Gastrocnemius medialis (tissue), 4 donors: ENCODE data around the gene CTAG1B. TPM values are rescaled to one million over a fixed set of nuclear protein-coding genes. Genes with fewer than 3 reads are reported as not detected.

Experiments used
- ATAC-seq, 2 donors: fragments of 150-250 bp; one replicate each; pipeline ENCODE4 v1.9.1; 2016
- DNase-seq, 2 donors: peaks; one replicate each; pipeline ENCODE4 v3.0.0-alpha.2; 2019
- H3K27ac ChIP-seq, 4 donors: fragments of 200-600 bp; sonication (generic); 1 replicate in 1 of 4; 2 replicates in 3 of 4; pipeline ENCODE4 v1.5.1; 2016 to 2018; ENCODE audit warnings: mild to moderate bottlenecking in 2 of 4, moderate library complexity in 1 of 4
- H3K27me3 ChIP-seq, 3 donors: fragments of 200-600 bp; sonication (generic) in 2 of 3; 1 replicate in 1 of 3; 2 replicates in 2 of 3; pipeline versions ENCODE4 v1.5.1 to v1.6.0; 2016 to 2019; ENCODE audit warnings: mild to moderate bottlenecking in 1 of 3, moderate library complexity in 1 of 3
- H3K36me3 ChIP-seq, 2 donors: fragments of 200-600 bp; sonication (generic) in 1 of 2; one replicate each; pipeline ENCODE4 v1.5.1; 2017 to 2018
- H3K4me1 ChIP-seq, 2 donors: fragments of 200-600 bp; sonication (generic) in 1 of 2; one replicate each; pipeline ENCODE4 v1.5.1; 2016 to 2017; ENCODE audit warnings: mild to moderate bottlenecking in 2 of 2
- H3K4me3 ChIP-seq, 4 donors: fragments of 200-600 bp; sonication (generic) in 3 of 4; 1 replicate in 1 of 4; 2 replicates in 3 of 4; pipeline ENCODE4 v1.5.1; 2016 to 2019; ENCODE audit warnings: mild to moderate bottlenecking in 2 of 4
- H3K9me3 ChIP-seq, 3 donors: fragments of 200-600 bp; sonication (generic) in 2 of 3; 1 replicate in 1 of 3; 2 replicates in 2 of 3; pipeline ENCODE4 v1.5.1; 2016 to 2019
- POLR2A ChIP-seq, 2 donors: fragments of 450-650 bp; IDR thresholded peaks; one replicate each; pipeline ENCODE4 v1.6.1; 2017; ENCODE audit warnings: antibody characterized with exemption in 2 of 2, mild to moderate bottlenecking in 2 of 2, moderate library complexity in 2 of 2
- in situ Hi-C, 4 donors: fragments of 200-750 bp; cut with MboI; loops; one replicate each; pipeline versions ENCODE4 v1.15.0 to v1.8.0; 2017; ENCODE audit warnings: low sequenced_read_pairs in 4 of 4
- intact Hi-C: fragments of 100-400 bp; cut with DNase I; formaldehyde crosslinking; loops from one replicate; pipeline ENCODE4 v1.15.1; 2023; ENCODE audit warnings: low total_unique reads
- total RNA-seq, 4 donors: library from RNA; depleted of rRNA; stranded (reverse); fragments of >200 nt; gene quantifications; one replicate each; pipeline versions ENCODE4 v1.1.0 to v1.2.3, GENCODE V29; 2016
- TF ChIP-seq, protein P1 (sequence below), 5 experiments: fragments of 450-650 bp in 3 of 5; fragments of 200-600 bp in 2 of 5; sonication (generic) in 2 of 5; IDR thresholded peaks in 4 of 5; conservative IDR thresholded peaks in 1 of 5; 1 replicate in 4 of 5; 2 replicates in 1 of 5; pipeline ENCODE4 v1.5.1; 2016 to 2019; ENCODE audit warnings: antibody characterized with exemption in 5 of 5, mild to moderate bottlenecking in 3 of 5, moderate library complexity in 3 of 5

Gene CTAG1B
- total RNA-seq, 4 donors from 2014 or later: not detected

GRCh38 chrX:154598656-154599055, 20.4 kb downstream of the CTAG1B start:
- H3K27ac ChIP-seq: no peak overlapping the region
- TF ChIP-seq, protein P1, sequence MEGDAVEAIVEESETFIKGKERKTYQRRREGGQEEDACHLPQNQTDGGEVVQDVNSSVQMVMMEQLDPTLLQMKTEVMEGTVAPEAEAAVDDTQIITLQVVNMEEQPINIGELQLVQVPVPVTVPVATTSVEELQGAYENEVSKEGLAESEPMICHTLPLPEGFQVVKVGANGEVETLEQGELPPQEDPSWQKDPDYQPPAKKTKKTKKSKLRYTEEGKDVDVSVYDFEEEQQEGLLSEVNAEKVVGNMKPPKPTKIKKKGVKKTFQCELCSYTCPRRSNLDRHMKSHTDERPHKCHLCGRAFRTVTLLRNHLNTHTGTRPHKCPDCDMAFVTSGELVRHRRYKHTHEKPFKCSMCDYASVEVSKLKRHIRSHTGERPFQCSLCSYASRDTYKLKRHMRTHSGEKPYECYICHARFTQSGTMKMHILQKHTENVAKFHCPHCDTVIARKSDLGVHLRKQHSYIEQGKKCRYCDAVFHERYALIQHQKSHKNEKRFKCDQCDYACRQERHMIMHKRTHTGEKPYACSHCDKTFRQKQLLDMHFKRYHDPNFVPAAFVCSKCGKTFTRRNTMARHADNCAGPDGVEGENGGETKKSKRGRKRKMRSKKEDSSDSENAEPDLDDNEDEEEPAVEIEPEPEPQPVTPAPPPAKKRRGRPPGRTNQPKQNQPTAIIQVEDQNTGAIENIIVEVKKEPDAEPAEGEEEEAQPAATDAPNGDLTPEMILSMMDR (IDR thresholded peaks at IDR 0.05 in 4 of 5, conservative IDR thresholded peaks at IDR 0.05 in 1 of 5): no peak
- no peak for TF ChIP-seq POLR2A (IDR thresholded peaks at IDR 0.05)
- in situ Hi-C loops: no loop called here
- H3K9me3 ChIP-seq: no peaks in the 10 kb centered on the region
- DNase-seq: no peak
- intact Hi-C loops: no loop called here
- H3K27me3 ChIP-seq: no peaks in the 10 kb centered on the region
- H3K4me1 ChIP-seq: no peaks in the 10 kb centered on the region
- H3K4me3 ChIP-seq: no peak overlapping the region
- H3K36me3 ChIP-seq: no peaks in the 10 kb centered on the region
- ATAC-seq: no peak

GRCh38 chrX:154597221-154597620, 21.9 kb downstream of the CTAG1B start:
- Histone ChIP-seq H3K27ac (no peak overlapping the region), H3K4me3 (no peak overlapping the region), H3K27me3 (no peaks in the 10 kb centered on the region), H3K9me3 (peaks cover 0 to 3% (median 0%) of the 10 kb centered on the region in 3 donors), H3K36me3 (no peaks in the 10 kb centered on the region), H3K4me1 (no peaks in the 10 kb centered on the region)
- DNase-seq: no peak
- TF ChIP-seq, protein P1 (IDR thresholded peaks at IDR 0.05 in 4 of 5, conservative IDR thresholded peaks at IDR 0.05 in 1 of 5): no peak
- TF ChIP-seq POLR2A (IDR thresholded peaks at IDR 0.05): no peak
- in situ Hi-C loops: no loop called here
- ATAC-seq: no peak
- intact Hi-C loops: no loop called here

GRCh38 chrX:154596290-154596929, 22.7 kb downstream of the CTAG1B start:
- no peak for ATAC-seq

DNA sequence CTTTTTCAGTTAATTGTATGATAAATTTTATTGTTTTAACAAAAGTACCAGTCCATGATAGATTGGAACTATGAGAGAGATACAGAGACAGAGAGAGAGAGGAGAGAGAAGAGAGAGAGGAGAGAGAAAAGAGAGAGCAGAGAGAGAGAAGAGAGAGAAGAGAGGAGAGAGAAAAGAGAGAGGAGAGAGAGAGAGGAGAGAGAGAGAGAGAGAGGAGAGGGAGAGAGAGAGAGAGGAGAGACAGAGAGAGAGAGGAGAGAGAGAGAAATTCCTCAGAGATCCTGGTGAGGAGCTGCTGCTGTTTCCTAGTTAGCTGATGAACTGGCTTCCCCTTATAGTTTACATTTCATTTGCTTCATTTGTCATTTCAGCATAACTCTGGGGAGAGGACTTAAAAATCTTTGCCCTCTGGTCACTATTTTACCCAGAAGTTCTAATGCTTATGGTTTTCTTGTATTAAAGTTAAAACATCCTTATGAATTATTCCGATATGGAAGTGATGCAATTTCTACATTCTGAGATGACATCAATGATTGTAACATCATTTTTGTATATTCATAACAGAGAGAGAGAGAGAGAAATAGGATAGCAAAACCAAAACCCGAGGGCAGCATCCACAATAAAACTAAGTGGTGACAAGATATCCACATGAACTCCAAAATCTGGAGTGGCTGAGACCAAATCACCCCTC, 23.4 kb downstream of the CTAG1B start:
- H3K36me3 ChIP-seq: no peaks in the 10 kb centered on the region
- H3K27me3 ChIP-seq: no peaks in the 10 kb centered on the region
- intact Hi-C loops: no loop called here
- no peaks in the 10 kb centered on the region for H3K4me1 ChIP-seq
- H3K27ac ChIP-seq: no peak overlapping the region
- ATAC-seq (no peak), DNase-seq (no peak)
- H3K9me3 ChIP-seq: peaks cover 0 to 3% (median 0%) of the 10 kb centered on the region in 3 donors
- no peak overlapping the region for H3K4me3 ChIP-seq
- TF ChIP-seq, protein P1 (IDR thresholded peaks at IDR 0.05 in 4 of 5, conservative IDR thresholded peaks at IDR 0.05 in 1 of 5): no peak
- no peak for TF ChIP-seq POLR2A (IDR thresholded peaks at IDR 0.05)
- in situ Hi-C loops: no loop called here

More at GRCh38 chrX:154596290-154596929, 22.7 kb downstream of the CTAG1B start:
- H3K36me3 ChIP-seq: no peaks in the 10 kb centered on the region
- H3K27ac ChIP-seq: no peak overlapping the region
- TF ChIP-seq, protein P1 (IDR thresholded peaks at IDR 0.05 in 4 of 5, conservative IDR thresholded peaks at IDR 0.05 in 1 of 5): no peak
- TF ChIP-seq POLR2A (IDR thresholded peaks at IDR 0.05): no peak
- no peak overlapping the region for H3K4me3 ChIP-seq
- no peaks in the 10 kb centered on the region for H3K4me1 ChIP-seq
- no peaks in the 10 kb centered on the region for H3K27me3 ChIP-seq
- in situ Hi-C loops (no loop called here), intact Hi-C loops (no loop called here)
- peaks cover 0 to 3% (median 0%) of the 10 kb centered on the region in 3 donors for H3K9me3 ChIP-seq
- no peak for DNase-seq
